ENCODE measurements around the gene AAK1. TPM values are rescaled to one million over a fixed set of nuclear protein-coding genes. Genes with fewer than 3 reads are reported as not detected.
"Not testable (repeated sequence)": the region's sequence is repeated elsewhere in the genome, so short reads cannot be mapped to it uniquely, and the experiment has no call there.

The AAK1 gene
- total RNA-seq, 1 donor from 2014 or later, result 43.4 TPM

GRCh38 chr2:69556008-69556407 is 87.5 kb downstream of the AAK1 start:
- Mint-ChIP-seq H3K36me3 (ENCODE audit: insufficient read depth) (peaks cover 3% of the 10 kb centered on the region), H3K9me3 (ENCODE audit: low read depth) (no peaks in the 10 kb centered on the region), H3K4me1 (ENCODE audit: low read depth) (no peaks in the 10 kb centered on the region), H3K27ac (no peak overlapping the region), H3K4me3 (ENCODE audit: low read depth) (no peak overlapping the region), H3K27me3 (no peaks in the 10 kb centered on the region)
- DNase-seq (ENCODE audit: low spot score, unreplicated experiment), result no peak
- no peak for TF ChIP-seq CTCF (IDR thresholded peaks at IDR 0.05; ENCODE audit: unreplicated experiment)

- Mint-ChIP-seq H3K9me3 (ENCODE audit: low read depth) (no peaks in the 10 kb centered on the region), H3K4me1 (ENCODE audit: low read depth) (peaks cover 4% of the 10 kb centered on the region), H3K27me3 (no peaks in the 10 kb centered on the region), H3K36me3 (ENCODE audit: insufficient read depth) (peaks cover 3% of the 10 kb centered on the region), H3K4me3 (ENCODE audit: low read depth) (no peak overlapping the region), H3K27ac (no peak overlapping the region)
- no peak for TF ChIP-seq CTCF (IDR thresholded peaks at IDR 0.05; ENCODE audit: unreplicated experiment)
- DNase-seq (ENCODE audit: low spot score, unreplicated experiment), result no peak
Measured at GRCh38 chr2:69554981-69555380, 88.6 kb downstream of the AAK1 start.

- peaks cover 3% of the 10 kb centered on the region for H3K36me3 Mint-ChIP-seq (ENCODE audit: insufficient read depth)
- H3K27me3 Mint-ChIP-seq, result no peaks in the 10 kb centered on the region
Measured at GRCh38 chr2:69554568-69554967, 89.0 kb downstream of the AAK1 start.

DNA sequence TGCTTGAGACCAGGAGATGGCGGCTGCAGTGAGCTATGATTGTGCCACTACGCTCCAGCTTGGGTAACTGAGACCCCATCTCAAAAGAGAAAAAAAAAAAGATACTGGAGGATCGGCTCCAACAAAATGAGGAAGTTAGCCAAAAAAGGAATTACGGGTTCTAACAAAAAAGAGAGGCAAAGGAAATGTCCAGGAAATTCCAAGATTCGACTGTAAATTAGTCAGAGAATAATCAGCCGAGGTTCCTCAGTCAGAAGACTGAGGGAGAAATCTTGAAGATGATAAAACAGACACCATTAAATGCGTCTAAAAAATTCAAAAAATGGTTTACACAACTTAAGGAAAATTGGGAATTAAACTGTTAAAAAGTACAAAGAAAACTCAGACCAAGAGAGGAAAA is 89.5 kb downstream of the AAK1 start:
- H3K4me1 Mint-ChIP-seq (ENCODE audit: low read depth), result peaks cover 5% of the 10 kb centered on the region
- no peaks in the 10 kb centered on the region for H3K9me3 Mint-ChIP-seq (ENCODE audit: low read depth)
- H3K27me3 Mint-ChIP-seq, result no peaks in the 10 kb centered on the region
- peaks cover 7% of the 10 kb centered on the region for H3K36me3 Mint-ChIP-seq (ENCODE audit: insufficient read depth)
- no peak for TF ChIP-seq CTCF (IDR thresholded peaks at IDR 0.05; ENCODE audit: unreplicated experiment)
- no peak overlapping the region for H3K4me3 Mint-ChIP-seq (ENCODE audit: low read depth)
- no peak overlapping the region for H3K27ac Mint-ChIP-seq
- no peak for DNase-seq (ENCODE audit: low spot score, unreplicated experiment)

More at GRCh38 chr2:69554568-69554967, 89.0 kb downstream of the AAK1 start:
- no peaks in the 10 kb centered on the region for H3K9me3 Mint-ChIP-seq (ENCODE audit: low read depth)
- peaks cover 5% of the 10 kb centered on the region for H3K4me1 Mint-ChIP-seq (ENCODE audit: low read depth)
- TF ChIP-seq CTCF (IDR thresholded peaks at IDR 0.05; ENCODE audit: unreplicated experiment), result no peak
- no peak overlapping the region for H3K27ac Mint-ChIP-seq
- no peak for DNase-seq (ENCODE audit: low spot score, unreplicated experiment)
- H3K4me3 Mint-ChIP-seq (ENCODE audit: low read depth), result no peak overlapping the region

DNA sequence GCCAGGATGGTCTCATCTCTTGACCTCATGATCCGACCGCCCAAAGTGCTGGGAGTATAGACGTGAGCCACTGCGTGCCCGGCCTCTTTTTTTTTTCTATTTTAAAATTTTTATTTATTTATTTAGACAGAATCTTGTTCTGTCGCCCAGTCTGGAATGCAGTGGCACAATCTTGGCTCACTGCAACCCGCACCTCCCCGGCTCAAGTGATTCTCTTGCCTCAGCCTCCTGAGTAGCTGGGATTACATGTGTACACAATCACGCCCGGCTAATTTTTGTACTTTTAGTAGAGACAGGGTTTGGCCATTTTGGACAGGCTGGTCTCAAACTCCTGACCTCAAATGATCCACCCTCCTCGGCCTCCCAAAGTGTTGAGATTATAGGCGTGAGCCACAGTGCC is 93.0 kb downstream of the AAK1 start:
- H3K27me3 Mint-ChIP-seq; DNase-seq (ENCODE audit: low spot score, unreplicated experiment); H3K4me3 Mint-ChIP-seq (ENCODE audit: low read depth); H3K4me1 Mint-ChIP-seq (ENCODE audit: low read depth); H3K27ac Mint-ChIP-seq: not testable (repeated sequence)
- peaks cover 11% of the 10 kb centered on the region for H3K36me3 Mint-ChIP-seq (ENCODE audit: insufficient read depth)
- peaks cover 12% of the 10 kb centered on the region for H3K9me3 Mint-ChIP-seq (ENCODE audit: low read depth)

DNA sequence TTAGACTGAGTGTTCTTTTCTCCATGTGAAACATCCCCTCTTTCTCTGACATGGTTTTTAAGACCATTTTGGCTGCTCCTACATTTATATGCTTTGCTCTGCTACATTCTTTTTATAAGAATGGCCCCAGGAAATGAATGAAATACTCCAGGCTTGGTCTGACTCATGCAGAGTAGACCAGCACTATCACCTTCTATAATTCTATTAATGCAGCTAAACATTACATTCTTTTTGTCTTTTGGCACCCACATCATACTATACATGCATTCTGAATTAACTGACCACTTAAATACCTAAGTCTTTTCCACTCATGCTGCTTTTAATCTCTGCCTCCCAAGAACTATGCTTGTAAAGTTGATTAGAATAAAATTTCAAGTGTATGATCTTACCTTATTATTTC is 94.1 kb downstream of the AAK1 start:
- DNase-seq (ENCODE audit: low spot score, unreplicated experiment), result no peak
- peaks cover 5% of the 10 kb centered on the region for H3K4me1 Mint-ChIP-seq (ENCODE audit: low read depth)
- H3K4me3 Mint-ChIP-seq (ENCODE audit: low read depth), result no peak overlapping the region
- H3K27ac Mint-ChIP-seq, result no peak overlapping the region
- no peak for TF ChIP-seq CTCF (IDR thresholded peaks at IDR 0.05; ENCODE audit: unreplicated experiment)
- H3K36me3 Mint-ChIP-seq (ENCODE audit: insufficient read depth), result peaks cover 11% of the 10 kb centered on the region
- no peaks in the 10 kb centered on the region for H3K27me3 Mint-ChIP-seq
- H3K9me3 Mint-ChIP-seq (ENCODE audit: low read depth), result peaks cover 12% of the 10 kb centered on the region
